GM21367 (cell line): ENCODE results near the gene CCS.
"Not testable (repeated sequence)": the region's sequence is repeated elsewhere in the genome, so short reads cannot be mapped to it uniquely, and the experiment has no call there.

Source experiments
- ATAC-seq: cut with Tn5 transposase; IDR thresholded peaks from one replicate; pipeline ENCODE4 v1.9.1; 2021; ENCODE audit not compliant: unreplicated experiment

The CCS gene

DNA sequence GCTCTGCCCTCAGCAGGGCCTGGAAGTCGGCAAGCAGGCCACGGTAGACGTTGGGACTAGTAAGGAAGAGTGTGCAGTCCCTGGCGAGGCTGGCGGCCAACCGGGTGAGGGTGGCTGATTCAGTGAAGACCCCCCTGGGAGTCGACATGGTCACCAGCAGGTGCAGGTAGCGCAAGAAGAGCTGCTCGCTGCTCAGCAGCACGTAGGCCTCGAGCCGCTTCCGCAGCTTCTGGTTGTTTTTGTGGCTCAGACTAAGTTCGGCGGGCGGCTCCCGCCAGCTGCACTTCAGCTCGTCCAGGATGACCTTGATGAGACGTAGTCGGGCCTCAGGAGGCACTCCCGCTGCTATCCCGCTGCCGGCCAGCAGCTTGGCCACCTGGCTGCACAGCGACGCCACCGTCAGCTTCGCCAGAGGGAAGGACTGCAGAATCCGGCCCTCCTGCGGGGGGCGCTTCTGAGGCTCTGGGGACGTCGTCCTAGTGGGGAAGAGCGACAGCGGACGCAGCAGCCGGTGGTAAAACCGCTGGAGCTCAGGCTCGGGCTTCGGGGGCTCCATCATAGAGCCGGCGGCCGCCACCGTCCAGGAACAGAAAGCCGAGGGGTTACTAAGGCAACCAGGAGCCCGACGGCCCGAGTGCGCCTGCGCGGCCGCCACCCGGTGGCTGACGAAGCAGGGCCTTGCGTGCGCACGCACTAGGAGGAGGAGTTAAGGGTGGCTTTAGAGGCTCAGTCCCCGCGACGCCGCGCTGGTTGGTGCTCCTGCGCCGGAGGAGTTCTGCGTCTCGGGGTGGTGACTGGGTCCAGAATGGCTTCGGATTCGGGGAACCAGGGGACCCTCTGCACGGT, at the start of gene CCS, which contains the start of gene CCDC87:
Gene CCS, plus strand, starts transcription at position 729 of the 846 bp plus-strand sequence. Its CDS starts 77 bp downstream, at position 806.
Gene CCDC87, minus strand, starts transcription at position 607 of the 846 bp plus-strand sequence. Its CDS starts 48 bp downstream, at position 559.
- peak; percentile 77 for ATAC-seq

- no peak for ATAC-seq
Measured at GRCh38 chr11:66543263-66544107, 49.5 kb upstream of the CCS start.

DNA sequence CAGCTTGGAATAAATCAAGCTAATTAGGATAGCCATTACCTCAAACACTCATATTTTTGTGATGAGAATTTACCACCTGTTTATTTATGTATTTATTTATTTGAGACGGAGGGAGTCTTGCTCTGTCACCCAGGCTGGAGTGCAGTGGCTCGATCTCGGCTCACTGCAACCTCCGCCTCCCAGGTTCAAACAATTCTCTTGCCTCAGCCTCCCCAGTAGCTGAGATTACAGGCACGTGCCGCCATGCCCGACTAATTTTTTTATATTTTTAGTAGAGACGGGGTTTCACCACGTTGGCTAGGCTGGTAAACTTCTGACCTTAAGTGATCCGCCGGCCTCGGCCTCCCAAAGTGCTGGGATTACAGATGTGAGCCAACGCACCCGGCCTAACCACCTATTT, 48.0 kb upstream of the CCS start:
- ATAC-seq = not testable (repeated sequence)

- no peak for ATAC-seq
Measured at GRCh38 chr11:66545701-66546367, 47.2 kb upstream of the CCS start, which contains the start of gene ZDHHC24. ZDHHC24 (minus strand) TSS chr11:66546048; CDS start chr11:66546003, 45 bp downstream.

DNA sequence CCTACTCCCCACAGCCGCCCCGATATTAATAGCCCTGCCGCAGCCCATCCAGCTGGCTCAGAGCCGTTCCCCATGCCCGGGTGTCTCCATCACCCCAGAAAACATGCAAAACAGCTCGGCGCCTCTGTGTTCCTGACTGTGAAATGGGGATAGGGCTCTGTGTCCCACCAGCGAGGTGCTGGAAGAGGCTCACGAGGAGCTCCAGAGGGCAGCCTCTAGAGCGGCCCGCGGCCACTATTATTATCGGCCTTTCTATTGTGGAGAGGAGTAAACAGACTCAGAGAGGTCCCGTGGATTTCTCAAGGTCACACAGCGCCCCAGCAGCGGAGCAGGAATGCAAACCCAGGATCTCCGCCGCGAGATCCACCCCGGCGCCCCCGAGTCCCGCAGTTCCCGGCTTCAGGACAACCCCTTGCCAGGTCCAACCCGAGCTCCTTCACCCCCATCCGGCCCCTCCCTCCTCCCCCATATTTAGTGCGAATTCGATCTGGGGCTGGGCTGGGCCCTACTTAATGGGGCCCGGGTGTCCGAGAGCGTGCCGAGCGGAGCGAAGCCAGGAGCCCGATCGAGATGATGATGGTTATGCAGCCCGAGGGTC, 46.5 kb upstream of the CCS start, which contains the start of gene ACTN3:
Gene ACTN3, plus strand, starts transcription at position 536 of the 598 bp plus-strand sequence. Its CDS starts 35 bp downstream, at position 571.
- no peak for ATAC-seq

DNA sequence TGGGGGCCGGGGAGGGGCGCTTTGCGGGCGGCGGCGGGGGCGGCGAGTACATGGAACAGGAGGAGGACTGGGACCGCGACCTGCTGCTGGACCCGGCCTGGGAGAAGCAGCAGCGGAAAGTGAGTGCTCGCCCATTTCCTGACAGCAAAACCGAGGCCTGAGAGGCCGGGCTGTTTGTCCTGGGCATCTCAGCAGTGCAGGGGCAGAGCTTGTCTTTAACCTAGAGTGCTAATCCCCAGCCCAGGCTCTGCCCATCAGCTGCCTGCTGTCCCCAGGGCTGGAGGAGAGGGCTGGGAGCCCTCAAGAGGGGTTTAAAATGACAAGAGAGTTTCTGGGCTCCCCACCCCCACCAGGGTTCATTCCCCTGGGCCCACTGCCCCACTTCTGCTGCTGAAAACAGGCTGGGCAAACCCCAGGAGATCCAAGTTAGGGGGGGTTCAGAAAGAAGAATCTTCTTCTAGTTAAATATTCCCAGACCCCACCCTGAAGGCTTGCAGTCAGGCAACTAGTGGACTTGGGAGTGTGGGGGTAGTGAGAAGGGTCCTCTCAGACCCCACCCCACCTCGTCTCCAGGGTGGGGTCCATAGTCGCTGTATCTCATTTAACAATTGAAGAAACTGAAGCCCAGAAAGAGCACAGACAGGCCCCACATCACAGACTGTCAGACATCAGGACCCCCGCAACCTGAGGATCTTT, 45.9 kb upstream of the CCS start:
- no peak for ATAC-seq

DNA sequence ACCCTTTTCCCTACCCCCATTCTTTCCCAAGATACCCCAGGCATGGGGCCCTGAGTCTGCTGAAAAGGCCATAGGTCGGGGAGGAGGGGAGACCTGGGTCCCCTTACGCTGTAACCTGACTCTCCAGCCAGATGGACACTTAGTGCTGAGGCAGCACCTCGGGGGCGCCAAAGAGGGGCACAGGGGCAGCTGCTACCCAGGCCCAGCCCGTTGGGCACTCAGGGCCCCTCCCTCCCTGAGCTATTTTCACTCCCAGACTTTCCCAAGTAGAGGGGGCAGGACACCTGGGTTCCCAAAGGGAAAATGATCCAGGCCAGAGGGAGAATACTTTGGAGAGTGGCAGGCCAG, 45.3 kb upstream of the CCS start:
- no peak for ATAC-seq

GRCh38 chr11:66548041-66548440, 44.9 kb upstream of the CCS start:
- ATAC-seq = no peak

GRCh38 chr11:66548774-66549630, 44.0 kb upstream of the CCS start:
- no peak for ATAC-seq

DNA sequence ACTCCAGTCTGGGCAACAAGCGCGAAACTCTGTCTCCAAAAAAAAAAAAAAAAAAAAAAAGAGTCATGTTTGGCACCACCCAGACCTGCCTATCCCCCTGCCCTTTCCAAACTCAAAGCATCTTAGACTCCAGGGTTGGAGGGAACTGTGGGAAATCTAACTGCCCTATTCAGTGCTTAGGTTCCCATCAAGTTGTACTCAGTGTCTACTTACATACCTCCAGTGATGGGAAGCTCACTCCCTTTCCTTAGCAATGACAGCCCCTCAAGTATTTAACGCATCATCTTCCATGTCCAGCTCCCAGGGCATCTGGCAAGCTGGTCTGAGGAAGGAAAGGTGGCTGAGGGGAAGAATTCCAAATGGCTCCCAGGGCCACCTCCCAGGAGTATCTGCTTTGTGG, 43.3 kb upstream of the CCS start:
- ATAC-seq = no peak

- ATAC-seq = no peak
Measured at GRCh38 chr11:66550887-66551286, 42.1 kb upstream of the CCS start.

DNA sequence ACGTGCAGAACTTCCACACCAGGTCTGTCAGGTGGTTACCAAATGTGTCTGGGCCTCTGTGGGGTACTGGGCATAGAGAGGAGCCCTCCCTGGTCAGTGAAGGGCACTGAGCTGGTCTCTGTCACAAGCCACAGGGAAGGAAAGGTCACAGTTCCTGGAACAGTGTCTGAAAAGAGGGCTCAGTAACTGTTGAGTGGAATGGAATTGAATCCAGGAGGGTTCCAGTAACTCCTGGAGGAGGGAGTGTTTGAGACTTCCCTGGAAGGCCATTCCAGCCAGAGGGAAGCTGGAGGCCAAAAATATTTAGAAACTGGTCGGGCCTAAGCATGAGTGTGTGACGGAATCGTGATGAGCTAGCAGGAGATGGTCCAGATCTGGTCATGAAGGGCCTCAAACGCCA, 38.4 kb upstream of the CCS start:
- ATAC-seq = no peak

DNA sequence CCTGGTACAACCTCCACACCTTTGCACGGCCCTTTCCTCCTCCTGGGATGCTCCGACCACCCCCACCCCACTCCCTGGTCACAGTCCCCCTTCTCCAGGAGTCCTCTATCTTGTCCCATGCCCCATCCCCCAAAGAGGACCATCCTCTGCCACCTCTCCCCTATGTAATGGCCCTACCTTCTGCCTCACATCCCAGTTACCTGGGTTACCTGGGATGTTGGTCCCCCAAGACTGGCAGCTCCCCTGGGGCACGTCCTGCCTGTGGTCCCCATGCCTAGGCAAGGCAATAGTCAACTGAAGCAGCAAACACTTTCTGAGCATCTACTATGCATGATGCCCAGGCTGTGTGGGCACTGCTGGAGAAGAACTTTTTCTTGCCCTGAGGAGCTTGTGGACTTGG, 37.6 kb upstream of the CCS start:
- no peak for ATAC-seq

DNA sequence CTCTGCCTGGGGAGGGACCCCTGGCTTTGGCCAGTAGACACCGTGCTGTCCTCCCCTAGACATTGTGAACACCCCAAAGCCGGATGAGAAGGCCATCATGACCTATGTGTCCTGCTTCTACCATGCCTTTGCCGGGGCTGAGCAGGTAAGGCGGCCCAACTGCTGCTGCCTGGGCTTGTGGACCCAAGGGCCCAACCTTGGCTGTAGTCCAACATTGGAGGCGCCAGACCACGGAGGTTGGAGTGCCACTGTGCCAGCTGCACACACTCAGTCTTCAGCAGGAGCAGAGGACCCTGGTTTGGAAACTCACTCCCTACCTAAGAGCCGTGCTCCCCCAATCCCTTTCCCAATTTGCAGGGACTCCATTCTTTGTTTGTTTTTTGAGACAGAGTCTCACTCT, 36.9 kb upstream of the CCS start:
- no peak for ATAC-seq

DNA sequence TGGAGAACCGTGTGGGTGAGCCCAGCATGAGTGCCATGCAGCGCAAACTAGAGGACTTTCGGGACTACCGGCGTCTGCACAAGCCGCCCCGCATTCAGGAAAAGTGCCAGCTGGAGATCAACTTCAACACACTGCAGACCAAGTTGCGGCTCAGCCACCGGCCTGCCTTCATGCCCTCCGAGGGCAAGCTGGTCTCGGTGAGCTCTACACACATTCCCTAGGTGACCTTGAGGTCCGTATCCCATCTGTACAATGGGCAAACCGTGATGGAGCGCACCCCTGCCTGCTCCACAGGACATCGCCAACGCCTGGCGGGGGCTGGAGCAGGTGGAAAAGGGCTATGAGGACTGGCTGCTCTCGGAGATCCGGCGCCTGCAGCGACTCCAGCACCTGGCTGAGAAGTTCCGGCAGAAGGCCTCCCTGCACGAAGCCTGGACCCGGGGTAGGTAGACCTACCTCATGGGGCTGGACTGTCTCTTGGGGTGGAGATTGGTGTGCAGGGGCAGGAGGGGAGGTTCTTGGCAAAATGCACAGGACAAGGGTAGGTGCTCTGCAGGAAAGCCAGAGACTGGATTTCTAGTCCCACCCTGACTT, 35.2 kb upstream of the CCS start:
- no peak for ATAC-seq

DNA sequence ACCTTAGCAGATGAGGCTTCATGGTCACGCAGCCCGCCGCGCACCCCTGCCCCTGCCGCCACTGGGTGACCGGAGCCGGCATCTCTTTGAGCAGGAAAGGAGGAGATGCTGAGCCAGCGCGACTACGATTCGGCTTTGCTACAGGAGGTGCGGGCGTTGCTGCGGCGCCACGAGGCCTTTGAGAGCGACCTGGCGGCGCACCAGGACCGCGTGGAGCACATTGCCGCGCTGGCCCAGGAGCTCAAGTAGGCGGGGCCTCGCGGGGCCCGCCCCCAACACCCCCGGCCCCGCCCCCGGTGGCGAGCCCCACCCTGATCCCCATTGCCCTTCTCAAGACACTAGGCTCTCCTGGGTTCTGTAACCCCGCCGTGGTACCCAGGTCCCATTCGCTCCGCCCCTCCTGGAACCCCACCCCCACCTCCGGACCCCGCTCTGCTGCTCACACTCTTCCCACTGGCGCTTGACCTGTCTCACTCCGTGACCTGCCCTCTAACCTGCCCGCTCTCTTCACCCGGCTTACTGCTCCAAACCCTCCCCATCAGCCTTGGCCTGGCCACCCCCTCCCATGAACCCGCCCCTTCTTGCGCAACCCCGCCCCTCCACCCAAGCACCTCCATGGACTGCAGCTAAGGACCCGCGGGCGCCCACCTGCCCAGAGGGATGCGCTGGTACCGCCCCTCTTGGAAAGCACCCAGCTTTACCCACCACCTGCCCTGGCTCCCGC, 33.7 kb upstream of the CCS start:
- no peak for ATAC-seq

DNA sequence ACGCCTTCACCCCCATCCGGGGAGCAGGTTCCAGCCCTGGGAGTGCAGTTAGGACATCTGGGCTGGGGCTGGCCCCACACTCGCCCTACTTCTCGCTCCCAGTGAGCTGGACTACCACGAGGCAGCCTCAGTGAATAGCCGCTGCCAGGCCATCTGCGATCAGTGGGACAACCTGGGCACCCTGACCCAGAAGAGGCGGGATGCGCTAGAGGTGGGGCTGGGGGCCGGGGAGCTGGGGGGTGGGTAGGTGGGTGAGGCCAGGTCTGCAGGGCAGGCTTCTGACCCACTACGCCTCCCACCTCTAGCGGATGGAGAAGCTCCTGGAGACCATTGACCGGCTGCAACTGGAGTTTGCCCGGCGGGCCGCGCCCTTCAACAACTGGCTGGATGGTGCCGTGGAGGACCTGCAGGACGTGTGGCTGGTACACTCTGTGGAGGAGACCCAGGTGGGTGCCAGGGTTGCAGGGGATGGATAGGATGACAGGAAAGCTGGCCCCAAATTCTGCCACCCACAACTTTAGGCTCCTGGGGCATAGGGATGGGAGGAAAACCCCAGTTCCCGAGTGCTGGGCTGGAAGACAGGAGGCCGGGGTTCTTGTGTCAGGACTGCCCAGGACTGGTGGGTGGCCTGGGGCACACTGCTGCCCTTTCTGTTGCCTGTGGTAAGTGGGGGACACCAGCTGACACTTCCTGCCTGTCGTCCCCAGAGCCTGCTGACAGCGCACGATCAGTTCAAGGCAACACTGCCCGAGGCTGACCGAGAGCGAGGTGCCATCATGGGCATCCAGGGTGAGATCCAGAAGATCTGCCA, 32.9 kb upstream of the CCS start:
- no peak for ATAC-seq
